HepG2 (cell line): Measurements from ENCODE around the gene MOGAT3. TPM values are rescaled to one million over a fixed set of nuclear protein-coding genes. Genes with fewer than 3 reads are reported as not detected.
A peak's percentile ranks its signal among the peaks of the same experiment; 100 is the strongest.

Experiments
- ATF7-NPFF ChIP-seq: sonication (generic); formaldehyde crosslinking; IDR thresholded peaks from 2 replicates; pipeline ENCODE4 v1.8.1; 2023; ENCODE audit warnings: mild to moderate bottlenecking, low read depth, missing genetic modification reagents, moderate library complexity
- CREBL2 ChIP-seq: sonication (generic); formaldehyde crosslinking; IDR thresholded peaks from 2 replicates; pipeline ENCODE4 v1.8.1; 2023; ENCODE audit warnings: missing genetic modification reagents, mild to moderate bottlenecking, borderline replicate concordance
- CTCF ChIP-seq: sonication (generic); formaldehyde crosslinking; IDR thresholded peaks from 2 replicates; pipeline ENCODE4 v1.5.0; 2020; ENCODE audit warnings: mild to moderate bottlenecking, missing genetic modification reagents, moderate library complexity
- DRAP1 ChIP-seq: IDR thresholded peaks from 2 replicates; pipeline ENCODE4 v1.6.1; 2016; ENCODE audit warnings: missing genetic modification reagents, missing compliant biosample characterization
- GATAD1 ChIP-seq: IDR thresholded peaks from 2 replicates; pipeline ENCODE4 v1.6.1; 2016; ENCODE audit warnings: missing genetic modification reagents, missing compliant biosample characterization
- ISL2 ChIP-seq: sonication (generic); formaldehyde crosslinking; IDR thresholded peaks from 2 replicates; pipeline ENCODE4 v1.5.0; 2020; ENCODE audit warnings: missing genetic modification reagents
- MAZ ChIP-seq, 2 experiments: sonication (generic) in 1 of 2; formaldehyde crosslinking in 1 of 2; IDR thresholded peaks; 2 replicates each; pipeline versions ENCODE4 v1.5.0 to v1.6.1; 2012 to 2020; ENCODE audit warnings: low read depth in 2 of 2, mild to moderate bottlenecking in 2 of 2, borderline replicate concordance in 1 of 2, improper control_type of control experiment in 1 of 2, low read length in 1 of 2, missing genetic modification reagents in 1 of 2, moderate library complexity in 1 of 2
- NCOR1 ChIP-seq: fragments of 200-600 bp; sonication (generic); IDR thresholded peaks from 2 replicates; pipeline ENCODE4 v1.7.0; 2017; ENCODE audit warnings: antibody characterized with exemption, low read length, borderline replicate concordance
- NFKB2 ChIP-seq: sonication (generic); formaldehyde crosslinking; IDR thresholded peaks from 2 replicates; pipeline ENCODE4 v1.4.0; 2020; ENCODE audit warnings: missing genetic modification reagents, borderline replicate concordance
- RCOR2 ChIP-seq: IDR thresholded peaks from 2 replicates; pipeline ENCODE4 v1.6.1; 2016; ENCODE audit warnings: missing biosample characterization, missing genetic modification reagents
- REST ChIP-seq, 2 experiments: IDR thresholded peaks; 2 replicates each; pipeline ENCODE4 v1.6.1; 2011 to 2012; ENCODE audit warnings: low read length in 2 of 2, borderline replicate concordance in 1 of 2, low read depth in 1 of 2, mild to moderate bottlenecking in 1 of 2, moderate library complexity in 1 of 2
- SP4 ChIP-seq: sonication (generic); formaldehyde crosslinking; IDR thresholded peaks from 2 replicates; pipeline ENCODE4 v1.8.1; 2023; ENCODE audit warnings: mild to moderate bottlenecking, missing genetic modification reagents
- TFDP1 ChIP-seq: IDR thresholded peaks from 2 replicates; pipeline ENCODE4 v1.6.1; 2016; ENCODE audit warnings: missing compliant biosample characterization, missing genetic modification reagents, borderline replicate concordance
- ZNF331 ChIP-seq: sonication (generic); formaldehyde crosslinking; IDR thresholded peaks from 2 replicates; pipeline ENCODE4 v1.4.0; 2020; ENCODE audit warnings: missing genetic modification reagents
- ZNF687 ChIP-seq: sonication (generic); formaldehyde crosslinking; IDR thresholded peaks from 2 replicates; pipeline ENCODE4 v1.5.1; 2020; ENCODE audit warnings: mild to moderate bottlenecking, missing genetic modification reagents, moderate library complexity
- ZNF776 ChIP-seq: sonication (generic); formaldehyde crosslinking; IDR thresholded peaks from 2 replicates; pipeline ENCODE4 v1.4.0; 2020; ENCODE audit warnings: mild to moderate bottlenecking, missing genetic modification reagents
- polyA plus RNA-seq, 8 experiments: library from polyadenylated mRNA; depleted of rRNA in 3 of 8; stranded (reverse) in 7 of 8; unstranded in 1 of 8; fragments of >200 nt; fragmentation: Illumina TruSeq in 4 of 8; extraction: Trizol in 4 of 8; gene quantifications; 2 replicates each; pipeline versions ENCODE4 v1.2.1 to v1.2.3, GENCODE V29; 2011 to 2016; ENCODE audit warnings: low read depth in 4 of 8, missing spikeins in 1 of 8, mixed read lengths in 1 of 8; ENCODE audit not compliant: insufficient read depth in 1 of 8
- total RNA-seq, 5 experiments: library from RNA; depleted of rRNA; stranded (reverse); fragments of >200 nt; fragmentation: Illumina TruSeq; extraction: Trizol; gene quantifications; 2 replicates each; pipeline ENCODE4 v1.2.3, GENCODE V29; 2016; ENCODE audit warnings: low read depth in 1 of 5

Gene MOGAT3
- total and polyA plus RNA-seq, 2 of the 13 experiments (the other 11 are each of a cell fraction or from before 2014, with no cell fraction given), result 22.5 to 30.5 TPM

- TF ChIP-seq TFDP1 (CRISPR knock-in tag), result no peak
- no peak for TF ChIP-seq ZNF776
- TF ChIP-seq ISL2 (CRISPR knock-in tag), result no peak
- TF ChIP-seq GATAD1, result no peak
- TF ChIP-seq ZNF331 (CRISPR knock-in tag), result 0 out of 2 replicates have a peak, but pooled peaks have one; percentile 30
- no peak for TF ChIP-seq DRAP1 (CRISPR knock-in tag)
- no peak for TF ChIP-seq NCOR1
- no peak for TF ChIP-seq CREBL2 (CRISPR knock-in tag)
- TF ChIP-seq SP4, result no peak
- TF ChIP-seq ZNF687, result peak; percentile 46
- no peak for TF ChIP-seq MAZ (IDR thresholded peaks at IDR 0.05; ENCODE audit: borderline replicate concordance, low read depth, low read length)
- no peak for TF ChIP-seq MAZ (CRISPR knock-in tag; IDR thresholded peaks at IDR 0.05; ENCODE audit: low read depth)
- TF ChIP-seq REST (IDR thresholded peaks at IDR 0.05; ENCODE audit: borderline replicate concordance in 1 of 2, low read depth in 1 of 2, low read length in 2 of 2), result 0 out of 4 replicates have a peak, but pooled peaks of 1 of the 2 experiments have one; percentile 24
- TF ChIP-seq CTCF (CRISPR knock-in tag), result peak; percentile 94
- TF ChIP-seq ATF7-NPFF (CRISPR knock-in tag), result peak; percentile 56; the same call in 1 of the 2 replicates
- TF ChIP-seq NFKB2 (CRISPR knock-in tag), result peak; percentile 20; the same call in 1 of the 2 replicates
- TF ChIP-seq RCOR2 (CRISPR knock-in tag), result no peak
These were observed 30.8 kb downstream of the MOGAT3 start (continued) for GRCh38 chr7:101169838-101170551.
